ENCODE data around the gene RPTOR.

Gene RPTOR

GRCh38 chr17:80510132-80510531 is 34.5 kb upstream of the RPTOR start:
- no peak for DNase-seq (ENCODE audit: low read depth in 1 of 2, low spot score in 1 of 2)
- H3K27me3 ChIP-seq (ENCODE audit: insufficient read depth, poor library complexity, severe bottlenecking) = peaks cover 16% of the 10 kb centered on the region
- no peak overlapping the region for H3K4me3 ChIP-seq (replicated peaks; ENCODE audit: insufficient read depth, low read length)
- H3K27ac ChIP-seq (replicated peaks) = no peak overlapping the region
- TF ChIP-seq CTCF (IDR thresholded peaks at IDR 0.05; ENCODE audit: insufficient read depth, low read length) = no peak
- TF ChIP-seq REST (IDR thresholded peaks at IDR 0.05; ENCODE audit: insufficient replicate concordance, low read depth) = no peak
- TF ChIP-seq GABPA (IDR thresholded peaks at IDR 0.05; ENCODE audit: low read depth) = no peak
- no peak for TF ChIP-seq SPI1 (IDR thresholded peaks at IDR 0.05; ENCODE audit: borderline replicate concordance, low read depth)
- no peak for TF ChIP-seq POLR2AphosphoS5 (IDR thresholded peaks at IDR 0.05; ENCODE audit: low read depth)

GRCh38 chr17:80510772-80511171 is 33.9 kb upstream of the RPTOR start:
- Histone ChIP-seq H3K27ac (replicated peaks) (no peak overlapping the region), H3K27me3 (ENCODE audit: insufficient read depth, poor library complexity, severe bottlenecking) (peaks cover 12% of the 10 kb centered on the region), H3K4me3 (replicated peaks; ENCODE audit: insufficient read depth, low read length) (no peak overlapping the region)
- no peak for DNase-seq (ENCODE audit: low read depth in 1 of 2, low spot score in 1 of 2)
- TF ChIP-seq POLR2AphosphoS5 (IDR thresholded peaks at IDR 0.05; ENCODE audit: low read depth) (no peak), GABPA (IDR thresholded peaks at IDR 0.05; ENCODE audit: low read depth) (no peak), CTCF (IDR thresholded peaks at IDR 0.05; ENCODE audit: insufficient read depth, low read length) (no peak), SPI1 (IDR thresholded peaks at IDR 0.05; ENCODE audit: borderline replicate concordance, low read depth) (no peak), REST (IDR thresholded peaks at IDR 0.05; ENCODE audit: insufficient replicate concordance, low read depth) (no peak)

GRCh38 chr17:80511222-80512180 is 33.1 kb upstream of the RPTOR start:
- H3K27me3 ChIP-seq (ENCODE audit: insufficient read depth, poor library complexity, severe bottlenecking) = peaks cover 12% of the 10 kb centered on the region
- DNase-seq (ENCODE audit: low read depth in 1 of 2, low spot score in 1 of 2) = no peak
- H3K4me3 ChIP-seq (replicated peaks; ENCODE audit: insufficient read depth, low read length) = no peak overlapping the region
- no peak for TF ChIP-seq GABPA (IDR thresholded peaks at IDR 0.05; ENCODE audit: low read depth)
- TF ChIP-seq CTCF (IDR thresholded peaks at IDR 0.05; ENCODE audit: insufficient read depth, low read length) = no peak
- no peak for TF ChIP-seq POLR2AphosphoS5 (IDR thresholded peaks at IDR 0.05; ENCODE audit: low read depth)
- no peak for TF ChIP-seq SPI1 (IDR thresholded peaks at IDR 0.05; ENCODE audit: borderline replicate concordance, low read depth)
- no peak for TF ChIP-seq REST (IDR thresholded peaks at IDR 0.05; ENCODE audit: insufficient replicate concordance, low read depth)
- H3K27ac ChIP-seq (replicated peaks) = no peak overlapping the region
